NCI-H446 treated with DMSO at 0.1 percent for 48 hours (cell line): ENCODE results near the gene RBM22.

Source experiments
- DNase-seq: peaks from one replicate; lab custom pipeline; 2025; lab: John Stamatoyannopoulos, UW

RBM22 gene

GRCh38 chr5:150672237-150672883 lies 28.5 kb downstream of the RBM22 start:
- no peak for DNase-seq

- no peak for DNase-seq
Observed at GRCh38 chr5:150671509-150672236, 29.2 kb downstream of the RBM22 start.

GRCh38 chr5:150670948-150671310 lies 29.9 kb downstream of the RBM22 start:
- no peak for DNase-seq

GRCh38 chr5:150670275-150670947 lies 30.5 kb downstream of the RBM22 start:
- no peak for DNase-seq

GRCh38 chr5:150665044-150665443 lies 35.8 kb downstream of the RBM22 start:
- DNase-seq: no peak

- no peak for DNase-seq
Observed at GRCh38 chr5:150663936-150664335, 36.9 kb downstream of the RBM22 start.

- DNase-seq: no peak
Observed at GRCh38 chr5:150662731-150663516, 37.9 kb downstream of the RBM22 start.

- no peak for DNase-seq
Observed at GRCh38 chr5:150661821-150662596, 38.9 kb downstream of the RBM22 start.

GRCh38 chr5:150661086-150661485 lies 39.8 kb downstream of the RBM22 start, which contains the start of gene MYOZ3:
MYOZ3 (plus strand) TSS chr5:150661251; CDS start chr5:150662942, 1,691 bp downstream.
- no peak for DNase-seq

GRCh38 chr5:150660108-150660831 lies 40.6 kb downstream of the RBM22 start:
- DNase-seq: no peak

GRCh38 chr5:150659360-150660107 lies 41.3 kb downstream of the RBM22 start:
- DNase-seq: no peak

- no peak for DNase-seq
Observed at GRCh38 chr5:150658699-150659265, 42.1 kb downstream of the RBM22 start.

GRCh38 chr5:150658121-150658520 lies 42.7 kb downstream of the RBM22 start:
- no peak for DNase-seq

- DNase-seq: peak; percentile 14
Observed at GRCh38 chr5:150656191-150657132, 44.4 kb downstream of the RBM22 start.

- no peak for DNase-seq
Observed at GRCh38 chr5:150655221-150655620, 45.6 kb downstream of the RBM22 start.

- no peak for DNase-seq
Observed at GRCh38 chr5:150653762-150654556, 46.9 kb downstream of the RBM22 start.

GRCh38 chr5:150653145-150653761 lies 47.6 kb downstream of the RBM22 start:
- DNase-seq: no peak
